ENCODE data around the gene PRR4.

PRR4 gene

DNA sequence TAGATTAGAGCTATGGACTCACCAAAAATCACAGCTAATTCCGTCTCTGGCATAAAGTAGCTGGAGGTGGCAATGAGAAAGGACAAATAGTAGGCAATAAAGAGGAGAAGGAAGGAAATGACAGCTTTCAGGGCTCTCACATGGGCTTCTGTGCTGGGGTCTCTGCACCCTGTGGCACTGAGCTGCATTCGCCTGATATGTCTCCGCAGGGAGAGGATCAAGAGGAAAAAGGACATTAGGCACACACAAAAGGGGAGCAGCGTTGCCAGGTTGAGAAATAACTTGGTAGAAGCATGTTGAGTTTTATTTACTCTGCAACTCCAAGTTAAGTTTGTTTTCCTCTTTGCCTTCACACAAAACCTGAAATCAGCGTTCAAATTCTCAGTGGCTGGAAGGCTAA lies 47.5 kb downstream of the PRR4 start:
- no peak overlapping the region for H3K4me3 ChIP-seq (ENCODE audit: low read length)
- no peak overlapping the region for H3K27ac ChIP-seq (ENCODE audit: low read length)
- H3K9me2 ChIP-seq (replicated peaks; ENCODE audit: insufficient read depth, low read length), result no peaks in the 10 kb centered on the region
- H3K36me3 ChIP-seq (replicated peaks; ENCODE audit: insufficient read depth, low read length), result no peaks in the 10 kb centered on the region
- H3K4me1 ChIP-seq (ENCODE audit: low read length), result no peaks in the 10 kb centered on the region
- H3K4me2 ChIP-seq (ENCODE audit: low read depth, low read length), result no peak overlapping the region
- no peak for TF ChIP-seq EZH2phosphoT487 (IDR thresholded peaks at IDR 0.05; ENCODE audit: low read length)
- TF ChIP-seq EZH2 (optimal IDR thresholded peaks at IDR 0.05; ENCODE audit: low read depth, low read length), result no peak
- TF ChIP-seq, protein P1, sequence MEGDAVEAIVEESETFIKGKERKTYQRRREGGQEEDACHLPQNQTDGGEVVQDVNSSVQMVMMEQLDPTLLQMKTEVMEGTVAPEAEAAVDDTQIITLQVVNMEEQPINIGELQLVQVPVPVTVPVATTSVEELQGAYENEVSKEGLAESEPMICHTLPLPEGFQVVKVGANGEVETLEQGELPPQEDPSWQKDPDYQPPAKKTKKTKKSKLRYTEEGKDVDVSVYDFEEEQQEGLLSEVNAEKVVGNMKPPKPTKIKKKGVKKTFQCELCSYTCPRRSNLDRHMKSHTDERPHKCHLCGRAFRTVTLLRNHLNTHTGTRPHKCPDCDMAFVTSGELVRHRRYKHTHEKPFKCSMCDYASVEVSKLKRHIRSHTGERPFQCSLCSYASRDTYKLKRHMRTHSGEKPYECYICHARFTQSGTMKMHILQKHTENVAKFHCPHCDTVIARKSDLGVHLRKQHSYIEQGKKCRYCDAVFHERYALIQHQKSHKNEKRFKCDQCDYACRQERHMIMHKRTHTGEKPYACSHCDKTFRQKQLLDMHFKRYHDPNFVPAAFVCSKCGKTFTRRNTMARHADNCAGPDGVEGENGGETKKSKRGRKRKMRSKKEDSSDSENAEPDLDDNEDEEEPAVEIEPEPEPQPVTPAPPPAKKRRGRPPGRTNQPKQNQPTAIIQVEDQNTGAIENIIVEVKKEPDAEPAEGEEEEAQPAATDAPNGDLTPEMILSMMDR (IDR thresholded peaks at IDR 0.05; ENCODE audit: low read length), result no peak
- no peaks in the 10 kb centered on the region for H3K9me3 ChIP-seq (replicated peaks; ENCODE audit: insufficient read depth, low read length)
- H3K79me2 ChIP-seq (ENCODE audit: low read length), result no peaks in the 10 kb centered on the region
- no peak for DNase-seq
- H3F3A ChIP-seq (ENCODE audit: insufficient read depth, low read length), result no peaks in the 10 kb centered on the region
- no peak overlapping the region for H2AFZ ChIP-seq (ENCODE audit: low read length)
- no peaks in the 10 kb centered on the region for H4K20me1 ChIP-seq (ENCODE audit: insufficient read depth, low read length)
- H3K9ac ChIP-seq (ENCODE audit: low read length), result no peak overlapping the region
- H3K27me3 ChIP-seq (replicated peaks; ENCODE audit: insufficient read depth, low read length), result no peaks in the 10 kb centered on the region

Measured in MM.1S (cell line).